Activated CD8-positive, alpha-beta memory T cell treated with anti-CD3 and anti-CD28 coated beads for 1 hour (primary cell): Measurements from ENCODE around the gene SOHLH1.

Source experiments
- DNase-seq, 2 donors: peaks; one replicate each; pipeline ENCODE4 v3.0.0-alpha.2; 2020; ENCODE audit warnings: low read depth in 1 of 2; ENCODE audit errors: extremely low read depth in 1 of 2

Gene SOHLH1

GRCh38 chr9:135662758-135663450, 36.4 kb downstream of the SOHLH1 start, which contains the start of gene LCN9:
TSS of gene LCN9 (plus strand) at chr9:135663309. CDS start at chr9:135663322, 13 bp downstream.
- no peak for DNase-seq

GRCh38 chr9:135661816-135662560, 37.3 kb downstream of the SOHLH1 start:
- DNase-seq, result no peak

GRCh38 chr9:135660407-135660806, 38.9 kb downstream of the SOHLH1 start:
- no peak for DNase-seq

GRCh38 chr9:135659252-135659651, 40.0 kb downstream of the SOHLH1 start:
- no peak for DNase-seq

GRCh38 chr9:135657416-135657815, 41.9 kb downstream of the SOHLH1 start:
- no peak for DNase-seq

- no peak for DNase-seq
These were observed 44.0 kb downstream of the SOHLH1 start for GRCh38 chr9:135655317-135655716.

GRCh38 chr9:135650408-135650807, 48.9 kb downstream of the SOHLH1 start:
- DNase-seq, result no peak

GRCh38 chr9:135649508-135649907, 49.8 kb downstream of the SOHLH1 start:
- DNase-seq, result no peak

- DNase-seq, result no peak
These were observed 50.5 kb downstream of the SOHLH1 start for GRCh38 chr9:135648494-135649410.

GRCh38 chr9:135647884-135648283, 51.4 kb downstream of the SOHLH1 start:
- no peak for DNase-seq

GRCh38 chr9:135644631-135645218, 54.6 kb downstream of the SOHLH1 start:
- no peak for DNase-seq
